HG02588 (cell line): ENCODE data around the gene GALNT1.
"Not testable (repeated sequence)": the region's sequence is repeated elsewhere in the genome, so short reads cannot be mapped to it uniquely, and the experiment has no call there.

Experiments
- ATAC-seq: cut with Tn5 transposase; IDR thresholded peaks from one replicate; pipeline ENCODE4 v1.9.1; 2021; ENCODE audit warnings: mild to moderate bottlenecking, moderate library complexity; ENCODE audit not compliant: unreplicated experiment

The GALNT1 gene

DNA sequence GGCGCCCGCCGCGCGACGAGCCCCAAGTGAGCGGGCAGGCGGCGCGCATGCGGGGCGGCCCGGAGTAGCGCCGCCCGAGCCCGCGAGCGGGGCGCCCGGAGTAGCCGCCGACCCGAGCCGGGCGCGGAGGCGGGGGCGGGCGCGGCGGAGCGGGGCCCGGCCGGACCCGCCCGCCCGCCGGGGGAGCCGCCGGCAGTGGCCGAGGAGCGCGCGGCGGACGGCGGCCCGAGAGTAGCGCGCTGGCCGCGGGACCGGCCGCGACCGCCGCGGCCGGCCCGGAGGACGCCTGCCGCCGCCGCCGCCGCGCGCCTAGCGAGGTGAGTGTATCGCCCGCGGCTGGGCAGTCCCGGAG lies at the start of gene GALNT1:
Gene GALNT1, plus strand, starts transcription at position 195 of the 352 bp plus-strand sequence. CDS start 72,923 bp downstream, outside the sequence.
- ATAC-seq: peak; percentile 29

DNA sequence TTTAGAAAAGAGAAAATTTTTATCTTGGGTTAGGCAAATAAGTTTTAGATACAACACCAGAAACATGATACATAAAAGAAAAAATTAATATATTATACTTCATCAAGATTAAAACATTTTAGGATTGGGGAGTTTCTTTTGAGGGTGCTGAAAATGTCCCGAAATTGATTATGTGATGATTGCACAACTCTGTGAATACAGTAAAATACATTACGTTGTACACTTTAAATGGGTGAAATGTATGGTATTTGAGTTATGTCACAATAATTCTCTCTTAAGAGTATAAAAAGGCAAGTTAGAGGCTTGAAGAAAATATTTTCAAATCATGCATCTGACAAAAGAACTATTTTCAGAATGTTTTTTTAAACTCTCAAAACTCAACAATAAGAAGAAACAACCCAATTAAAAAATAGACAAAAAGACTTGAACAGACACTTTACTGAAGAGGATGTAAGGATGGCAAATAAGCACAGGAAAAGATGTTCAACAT lies 47.6 kb upstream of the GALNT1 start:
- ATAC-seq: no peak

DNA sequence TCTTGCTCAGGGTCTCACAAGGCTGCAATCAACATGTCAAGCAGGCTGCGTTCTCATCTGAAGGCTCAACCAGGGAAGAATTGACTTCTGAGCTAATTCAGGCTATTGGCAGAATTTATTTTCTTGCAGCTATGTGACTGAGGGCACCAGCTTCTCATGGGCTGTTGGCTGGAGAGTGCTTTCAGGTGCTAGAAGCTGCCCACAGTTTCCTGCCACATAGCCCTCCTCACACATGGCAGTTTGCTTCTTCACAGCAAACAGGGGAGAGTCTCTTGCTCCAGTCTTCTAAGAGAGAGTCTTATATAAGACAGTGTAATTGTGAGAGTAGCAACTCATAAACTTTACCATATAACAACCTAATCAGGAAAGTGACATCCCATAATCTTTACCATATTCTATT lies 46.2 kb upstream of the GALNT1 start:
- ATAC-seq: no peak

- no peak for ATAC-seq
These were observed 39.2 kb upstream of the GALNT1 start for GRCh38 chr18:35542356-35542755.

DNA sequence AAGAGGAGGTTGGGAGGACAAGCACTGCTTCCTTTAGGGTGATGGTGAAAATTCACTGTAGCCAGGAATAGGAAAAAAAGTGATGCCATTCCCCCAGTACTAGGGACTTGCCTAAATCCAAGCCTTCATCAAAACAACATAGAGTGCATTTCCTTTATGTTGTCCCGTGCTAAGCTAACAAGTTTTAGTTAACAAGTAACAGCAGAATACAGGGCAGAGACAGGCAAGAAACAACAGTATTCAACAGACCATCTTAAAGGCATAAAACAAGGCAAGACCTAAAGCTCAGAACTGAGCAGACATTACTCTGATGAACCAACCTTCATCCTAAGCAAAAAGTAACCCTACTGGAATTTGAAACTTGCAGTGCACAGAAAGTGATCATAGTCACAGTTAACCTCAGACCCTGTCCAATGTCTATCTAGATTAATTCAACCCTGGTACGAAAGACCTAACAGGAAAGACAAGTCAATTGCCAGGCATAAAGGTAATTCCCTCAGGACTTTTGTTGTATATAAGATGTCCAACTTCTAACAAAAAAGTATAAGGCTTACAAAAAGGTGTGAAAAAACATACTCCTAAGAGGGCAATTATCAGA lies 34.4 kb upstream of the GALNT1 start:
- ATAC-seq: no peak

DNA sequence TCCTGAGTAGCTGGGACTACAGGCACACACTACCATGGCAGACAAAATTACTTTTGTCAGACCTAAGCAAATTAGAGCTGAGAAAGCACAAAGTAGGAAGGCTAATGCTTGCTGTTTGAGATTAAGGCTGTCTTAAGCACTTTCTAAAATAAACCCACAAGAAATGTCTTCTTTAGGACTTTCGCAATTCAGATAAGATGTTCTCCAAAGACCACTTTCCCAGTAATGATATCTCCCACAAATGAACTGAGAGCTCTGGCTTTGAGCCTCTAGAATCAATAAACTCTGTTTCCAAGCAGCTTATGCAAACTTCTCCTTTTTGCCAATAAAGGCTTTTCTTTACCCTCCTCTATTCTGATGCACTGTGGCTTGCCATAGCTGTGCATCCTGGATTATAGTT lies 32.0 kb upstream of the GALNT1 start:
- ATAC-seq: no peak

DNA sequence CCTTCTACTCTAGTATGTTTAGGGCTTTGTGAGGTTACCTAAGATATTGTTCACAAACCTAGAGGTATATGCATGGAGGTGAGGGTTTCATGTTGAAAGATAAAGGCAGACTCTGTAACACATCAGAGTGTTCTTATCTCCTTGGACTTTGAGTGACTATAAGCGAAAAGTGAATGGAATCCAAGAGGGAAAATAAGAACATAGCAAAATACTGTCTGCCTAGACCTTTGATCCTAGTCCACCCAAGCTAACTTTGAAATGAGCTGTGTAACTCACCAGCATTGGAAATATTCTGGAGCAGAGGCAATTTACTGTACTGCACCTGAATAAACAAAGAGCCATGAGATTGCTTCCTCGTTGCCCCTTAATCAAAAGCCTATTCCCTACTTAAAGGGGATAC lies 28.2 kb upstream of the GALNT1 start:
- no peak for ATAC-seq

DNA sequence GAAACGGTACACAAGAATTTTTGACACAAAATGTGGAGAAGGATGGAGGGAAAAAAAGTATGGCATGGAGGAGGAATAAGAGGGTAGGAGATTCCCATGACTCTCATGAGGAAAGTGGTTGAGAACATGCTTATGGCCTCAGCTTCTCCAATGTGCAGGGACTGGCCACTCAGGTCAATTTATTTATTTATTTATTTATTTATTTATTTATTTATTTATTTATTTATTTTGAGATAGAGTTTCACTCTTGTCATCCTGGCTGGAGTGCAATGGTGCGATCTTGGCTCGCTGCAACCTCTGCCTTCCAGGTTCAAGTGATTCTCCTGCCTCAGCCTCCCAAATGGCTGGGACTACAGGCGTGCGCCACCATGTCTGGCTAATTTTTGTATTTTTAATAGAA lies 26.0 kb upstream of the GALNT1 start:
- not testable (repeated sequence) for ATAC-seq

- no peak for ATAC-seq
These were observed 21.7 kb upstream of the GALNT1 start for GRCh38 chr18:35559867-35560266.

DNA sequence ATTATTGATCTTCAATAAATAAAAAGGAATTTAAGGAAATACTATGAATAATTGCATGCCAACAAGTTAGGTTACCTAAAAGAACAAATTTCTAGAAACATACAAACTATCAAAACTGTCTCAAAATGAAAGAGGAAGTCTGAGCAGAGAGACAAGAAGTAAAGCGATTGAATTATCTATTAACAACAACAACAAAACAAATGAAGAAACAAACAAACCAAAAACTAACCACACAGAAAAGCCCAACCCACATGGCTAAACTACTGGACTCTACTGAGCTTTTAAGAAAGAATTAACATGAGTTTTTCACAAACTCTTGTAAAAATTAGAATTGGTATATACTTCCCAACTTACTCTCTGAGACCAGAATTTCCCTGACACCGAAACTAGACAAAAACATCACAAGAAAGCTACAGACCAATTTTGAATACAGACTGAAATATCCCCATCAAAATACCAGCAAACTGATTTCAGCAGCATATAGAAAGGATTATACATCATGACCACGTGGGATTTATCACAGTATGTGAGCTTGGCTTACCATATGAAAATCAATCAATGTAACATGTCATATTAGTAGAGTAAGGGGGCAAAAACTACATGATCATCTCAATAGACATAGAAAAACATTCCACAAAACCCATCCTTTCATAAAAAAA lies 16.6 kb upstream of the GALNT1 start:
- no peak for ATAC-seq

GRCh38 chr18:35566019-35566418 lies 15.5 kb upstream of the GALNT1 start:
- ATAC-seq: no peak

GRCh38 chr18:35570182-35570581 lies 11.4 kb upstream of the GALNT1 start:
- ATAC-seq: no peak

- ATAC-seq: no peak
These were observed 10.4 kb upstream of the GALNT1 start for GRCh38 chr18:35571138-35571537.

DNA sequence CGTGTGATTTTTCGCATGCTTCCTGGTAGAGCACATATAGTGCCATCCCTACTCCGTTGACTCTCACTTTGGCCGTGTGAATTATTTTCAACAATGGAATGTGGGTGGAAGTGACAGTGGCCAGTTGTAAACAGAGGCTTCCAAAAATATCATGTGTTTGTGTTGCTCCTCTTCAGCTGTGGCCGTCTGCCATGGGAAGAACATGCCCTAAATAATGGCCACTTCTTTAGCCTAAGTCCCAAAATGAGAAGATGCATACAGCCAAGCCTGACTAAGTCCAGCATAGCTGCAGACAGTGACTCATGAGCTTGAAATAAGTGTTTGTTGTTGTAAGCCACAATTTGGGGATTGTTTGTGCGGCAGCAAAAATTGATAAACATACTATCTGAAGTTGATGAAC lies 8.9 kb upstream of the GALNT1 start:
- ATAC-seq: no peak

DNA sequence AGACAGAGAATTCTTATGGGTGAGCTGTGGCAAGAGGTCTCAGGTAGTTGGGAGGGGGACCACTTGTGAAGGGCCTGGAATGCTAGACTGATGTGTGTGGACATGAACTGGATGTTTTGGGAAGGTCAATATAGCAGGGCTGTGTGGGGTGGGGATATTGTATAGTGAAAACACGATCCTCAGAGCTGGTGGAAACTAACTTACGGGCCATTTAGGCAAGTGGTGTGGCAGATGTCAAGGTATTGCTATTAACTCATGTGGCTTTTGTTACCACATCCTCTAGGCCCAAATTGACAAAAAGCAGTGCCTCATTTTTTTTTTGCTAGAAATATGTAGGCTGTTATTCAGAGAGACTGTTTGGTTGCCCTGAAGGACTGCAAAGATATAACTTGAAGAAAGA lies 8.0 kb upstream of the GALNT1 start:
- ATAC-seq: no peak

- ATAC-seq: not testable (repeated sequence)
These were observed 5.2 kb upstream of the GALNT1 start for GRCh38 chr18:35576240-35576845.

DNA sequence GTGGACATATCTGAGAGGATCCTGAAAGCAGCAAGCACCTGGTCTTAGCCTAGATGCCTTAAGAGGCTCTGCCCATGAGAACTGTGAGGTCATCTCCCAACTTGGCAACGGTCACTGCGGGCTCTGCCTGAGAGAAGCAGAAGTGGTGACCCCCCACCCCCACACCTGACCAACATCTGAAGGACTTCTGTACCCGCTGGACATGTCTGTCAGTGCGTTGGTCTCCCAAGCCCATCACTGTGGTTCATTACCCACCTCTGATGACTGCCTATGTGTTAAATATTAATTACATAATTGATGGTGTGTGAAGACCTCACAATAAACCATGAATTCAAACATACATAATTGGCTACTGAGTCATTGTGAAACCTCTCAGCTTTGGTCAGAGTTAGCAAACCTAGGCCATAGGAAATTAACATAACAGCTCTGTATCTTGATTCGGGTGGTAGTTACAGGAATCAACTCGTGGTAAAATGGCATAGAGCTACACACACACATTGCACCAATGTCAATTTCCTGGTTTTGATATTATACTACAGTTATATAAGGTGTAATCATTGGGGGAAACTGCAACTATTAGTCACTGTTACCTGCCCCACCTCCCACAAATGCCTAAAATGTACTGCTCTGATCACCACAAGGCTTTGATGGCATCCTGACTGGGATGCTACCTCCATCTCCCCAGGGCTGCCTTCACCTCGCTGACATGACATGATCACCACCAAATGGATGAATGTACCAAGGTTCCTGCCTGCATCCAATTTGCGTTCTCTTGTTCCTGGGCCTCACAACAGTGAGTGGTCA lies 4.3 kb upstream of the GALNT1 start:
- ATAC-seq: peak; percentile 46

- ATAC-seq: no peak
These were observed 3.1 kb upstream of the GALNT1 start for GRCh38 chr18:35578481-35578880.

- ATAC-seq: no peak
These were observed 2.6 kb upstream of the GALNT1 start for GRCh38 chr18:35578936-35579335.

- ATAC-seq: peak; percentile 49
These were observed 620 bp upstream of the GALNT1 start for GRCh38 chr18:35580701-35581539.
